OCI-LY1 (cell line): ENCODE measurements around the gene DBN1.

Experiments used
- H2AFZ ChIP-seq: fragments of 200-600 bp; sonication (generic), shearing (Covaris generic); 2 replicates; pipeline ENCODE4 v1.6.0; 2014; ENCODE audit warnings: antibody characterized with exemption, mild to moderate bottlenecking, low read length
- H3F3A ChIP-seq: fragments of 200-600 bp; sonication (generic), shearing (Covaris generic); 2 replicates; pipeline ENCODE4 v1.6.0; 2014; ENCODE audit warnings: mild to moderate bottlenecking, antibody characterized with exemption, low read length, moderate library complexity; ENCODE audit not compliant: insufficient read depth
- H3K27ac ChIP-seq: fragments of 200-600 bp; sonication (generic); 2 replicates; pipeline ENCODE4 v1.5.1; 2014; ENCODE audit warnings: low read length, mixed run types, mild to moderate bottlenecking, low read depth; ENCODE audit not compliant: poor library complexity, severe bottlenecking
- H3K27me3 ChIP-seq: fragments of 200-600 bp; sonication (generic); 2 replicates; pipeline ENCODE4 v1.6.0; 2014; ENCODE audit warnings: antibody characterized with exemption, mild to moderate bottlenecking, low read length, moderate library complexity; ENCODE audit not compliant: insufficient read depth
- H3K36me3 ChIP-seq: fragments of 200-600 bp; sonication (generic); 2 replicates; pipeline ENCODE4 v1.6.1; 2014; ENCODE audit warnings: mild to moderate bottlenecking, antibody characterized with exemption, low read length, moderate library complexity, mixed read lengths; ENCODE audit not compliant: insufficient read depth
- H3K4me1 ChIP-seq: fragments of 200-600 bp; sonication (generic); 2 replicates; pipeline ENCODE4 v1.5.1; 2014; ENCODE audit warnings: mild to moderate bottlenecking, low read length, moderate library complexity; ENCODE audit not compliant: insufficient read depth, severe bottlenecking
- H3K4me2 ChIP-seq: fragments of 200-600 bp; sonication (generic), shearing (Covaris generic); 2 replicates; pipeline ENCODE4 v1.6.1; 2014; ENCODE audit warnings: low read length
- H3K4me3 ChIP-seq: fragments of 200-600 bp; sonication (generic); 2 replicates; pipeline ENCODE4 v1.5.1; 2014; ENCODE audit warnings: low read length, low read depth, mild to moderate bottlenecking, mixed read lengths; ENCODE audit not compliant: poor library complexity, severe bottlenecking
- H3K79me2 ChIP-seq: fragments of 200-600 bp; shearing (Covaris generic); 2 replicates; pipeline ENCODE4 v1.6.1; 2016; ENCODE audit warnings: mixed run types, low read length, mixed read lengths; ENCODE audit not compliant: insufficient read depth
- H3K9ac ChIP-seq: fragments of 200-600 bp; sonication (generic), shearing (Covaris generic); 2 replicates; pipeline ENCODE4 v1.6.1; 2014; ENCODE audit warnings: mild to moderate bottlenecking, low read length, mixed read lengths
- H3K9me2 ChIP-seq: fragments of 200-600 bp; sonication (generic), shearing (Covaris generic); 2 replicates; pipeline ENCODE4 v1.6.1; 2014; ENCODE audit warnings: low read depth, mild to moderate bottlenecking, low read length, mixed read lengths
- H3K9me3 ChIP-seq: fragments of 200-600 bp; shearing (Covaris generic); 2 replicates; pipeline ENCODE4 v1.6.1; 2014; ENCODE audit warnings: low read length, mixed read lengths
- H4K20me1 ChIP-seq: fragments of 200-600 bp; sonication (generic), shearing (Covaris generic); 2 replicates; pipeline ENCODE4 v1.6.0; 2016; ENCODE audit warnings: mild to moderate bottlenecking, low read length; ENCODE audit not compliant: insufficient read depth
- CTCF ChIP-seq: fragments of 200-600 bp; sonication (generic), shearing (Covaris generic); IDR thresholded peaks from 2 replicates; pipeline ENCODE4 v1.5.1; 2017; ENCODE audit warnings: mild to moderate bottlenecking, antibody characterized with exemption, low read length, moderate library complexity, mixed read lengths
- EZH2 ChIP-seq: fragments of 200-600 bp; sonication (generic), shearing (Covaris generic); IDR thresholded peaks from 2 replicates; pipeline ENCODE4 v1.8.0; 2017; ENCODE audit warnings: borderline replicate concordance, mixed run types, mild to moderate bottlenecking, antibody characterized with exemption, low read length, moderate library complexity, mixed read lengths

DBN1 gene

GRCh38 chr5:177483994-177484901 lies 10.8 kb upstream of the DBN1 start:
- Histone ChIP-seq H3K4me1 (peaks cover 14% of the 10 kb centered on the region), H3K79me2 (no peaks in the 10 kb centered on the region), H3K4me2 (no peak overlapping the region), H3K36me3 (peaks cover 14% of the 10 kb centered on the region), H3K9ac (no peak overlapping the region), H3F3A (no peaks in the 10 kb centered on the region), H3K27me3 (no peaks in the 10 kb centered on the region), H3K27ac (no peak overlapping the region), H4K20me1 (no peaks in the 10 kb centered on the region), H3K9me2 (no peaks in the 10 kb centered on the region), H3K9me3 (no peaks in the 10 kb centered on the region), H3K4me3 (no peak overlapping the region), H2AFZ (no peak overlapping the region)
- TF ChIP-seq CTCF, result no peak
- no peak for TF ChIP-seq EZH2

- no peak overlapping the region for H3K4me2 ChIP-seq
- no peaks in the 10 kb centered on the region for H3F3A ChIP-seq
- no peaks in the 10 kb centered on the region for H3K9me2 ChIP-seq
- H3K36me3 ChIP-seq, result peaks cover 10% of the 10 kb centered on the region
- H2AFZ ChIP-seq, result no peak overlapping the region
- H3K27ac ChIP-seq, result no peak overlapping the region
- H3K9me3 ChIP-seq, result no peaks in the 10 kb centered on the region
- TF ChIP-seq CTCF, result no peak
- H3K9ac ChIP-seq, result no peak overlapping the region
- no peaks in the 10 kb centered on the region for H3K79me2 ChIP-seq
- H4K20me1 ChIP-seq, result no peaks in the 10 kb centered on the region
- peaks cover 20% of the 10 kb centered on the region for H3K4me1 ChIP-seq
- no peak overlapping the region for H3K4me3 ChIP-seq
- no peaks in the 10 kb centered on the region for H3K27me3 ChIP-seq
These were observed 9.6 kb upstream of the DBN1 start for GRCh38 chr5:177483042-177483441.

- H4K20me1 ChIP-seq, result no peaks in the 10 kb centered on the region
- peaks cover 4% of the 10 kb centered on the region for H3K36me3 ChIP-seq
- H3F3A ChIP-seq, result no peaks in the 10 kb centered on the region
- H3K4me2 ChIP-seq, result no peak overlapping the region
- no peak overlapping the region for H3K9ac ChIP-seq
- H3K4me1 ChIP-seq, result peaks cover 23% of the 10 kb centered on the region
- no peaks in the 10 kb centered on the region for H3K9me2 ChIP-seq
- H3K9me3 ChIP-seq, result no peaks in the 10 kb centered on the region
- TF ChIP-seq CTCF (no peak), EZH2 (no peak)
- H3K27me3 ChIP-seq, result no peaks in the 10 kb centered on the region
- no peak overlapping the region for H3K27ac ChIP-seq
- no peak overlapping the region for H2AFZ ChIP-seq
- no peaks in the 10 kb centered on the region for H3K79me2 ChIP-seq
- no peak overlapping the region for H3K4me3 ChIP-seq
These were observed 8.9 kb upstream of the DBN1 start for GRCh38 chr5:177482359-177482795.
